Mammary epithelial cell (primary cell): Measurements from ENCODE around the gene CDK15.

ENCODE experiments used
- CTCF ChIP-seq, 2 donors: IDR thresholded peaks in 1 of 2; conservative IDR thresholded peaks in 1 of 2; 2 replicates each; pipeline ENCODE4 v1.5.1; 2011 to 2012; ENCODE audit warnings: inconsistent platforms in 2 of 2, low read length in 2 of 2, mild to moderate bottlenecking in 2 of 2, control low read depth in 1 of 2, low read depth in 1 of 2; ENCODE audit not compliant: insufficient read depth in 1 of 2; ENCODE audit errors: extremely low read depth in 1 of 2
- EZH2 ChIP-seq: IDR thresholded peaks from 2 replicates; pipeline ENCODE4 v1.6.1; 2012; ENCODE audit warnings: low read length, inconsistent platforms, borderline replicate concordance

DNA sequence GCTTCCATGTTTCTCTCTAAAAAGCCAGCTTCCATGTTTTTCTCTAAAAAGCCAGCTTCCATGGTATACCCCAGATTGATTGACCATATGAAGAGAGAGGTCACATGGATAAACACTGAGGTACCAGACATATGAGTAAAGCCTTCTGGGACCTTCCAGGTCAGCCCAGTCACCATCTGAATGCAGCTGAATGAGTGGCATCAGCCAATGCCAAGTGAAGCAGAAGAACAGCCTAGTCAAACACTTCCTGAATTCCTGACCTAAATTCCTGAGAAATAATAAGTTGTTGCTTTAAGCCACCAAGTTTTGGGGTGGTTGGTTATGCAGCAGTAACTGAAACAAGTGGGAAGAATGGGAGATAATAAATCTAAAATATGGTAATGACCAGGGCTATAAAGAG is 19.9 kb upstream of the CDK15 start:
- TF ChIP-seq EZH2 (no peak), CTCF (conservative IDR thresholded peaks at IDR 0.05 in 1 of 2, IDR thresholded peaks at IDR 0.05 in 1 of 2; ENCODE audit: extremely low read depth in 1 of 2, insufficient read depth in 1 of 2, low read depth in 1 of 2, low read length in 2 of 2) (no peak)
